Measurements from ENCODE around the gene AUTS2. TPM values are rescaled to one million over a fixed set of nuclear protein-coding genes. Genes with fewer than 3 reads are reported as not detected.
A peak's percentile ranks its signal among the peaks of the same experiment; 100 is the strongest.

Gene AUTS2
- total and polyA plus RNA-seq, 2 of the 8 experiments (the other 6 are each of a cell fraction or from before 2014, with no cell fraction given), result 25.9 to 101 TPM

- peak overlapping the region; percentile 11; the same call in 1 of the 2 replicates for H3K18ac ChIP-seq (ENCODE audit: extremely low read depth, low read length)
- H2BK15ac ChIP-seq (ENCODE audit: low read length), result no peak overlapping the region
- CTCF ChIA-PET (ENCODE audit: partially characterized antibody), result no interaction called here
- H2AK5ac ChIP-seq (ENCODE audit: low read depth, low read length), result no peak overlapping the region
- no peaks in the 10 kb centered on the region for H4K20me1 ChIP-seq (replicated peaks in 1 of 2; ENCODE audit: control insufficient read depth in 1 of 2, insufficient read depth in 2 of 2, low read length in 2 of 2)
- no peak overlapping the region for H3K9ac ChIP-seq (replicated peaks in 1 of 4; ENCODE audit: extremely low read depth in 1 of 4, low read depth in 3 of 4, low read length in 3 of 4)
- no peak overlapping the region for H4K5ac ChIP-seq (ENCODE audit: insufficient read length, low read depth, low read length)
- DNase-seq (ENCODE audit: low read depth in 1 of 2, low spot score in 2 of 2), result no peak
- no peak overlapping the region for H2AFZ ChIP-seq (ENCODE audit: low read length)
- no peak overlapping the region for H3K4me3 ChIP-seq (ENCODE audit: extremely low read depth in 1 of 4, insufficient read depth in 2 of 4, low read depth in 3 of 4, low read length in 4 of 4)
- H2BK120ac ChIP-seq (replicated peaks; ENCODE audit: low read depth, low read length), result no peak overlapping the region
- POLR2A ChIA-PET (ENCODE audit: partially characterized antibody), result no interaction called here
- H3K56ac ChIP-seq (replicated peaks; ENCODE audit: insufficient read length, low read depth, low read length), result no peak overlapping the region
- no peak overlapping the region for H3K4ac ChIP-seq (replicated peaks; ENCODE audit: insufficient read length, low read depth, low read length)
- H3K23me2 ChIP-seq (ENCODE audit: low read depth, low read length), result no peaks in the 10 kb centered on the region
- no peak overlapping the region for H4K91ac ChIP-seq (replicated peaks; ENCODE audit: insufficient read length, low read length)
- no peak overlapping the region for H3K4me2 ChIP-seq (ENCODE audit: insufficient read depth in 1 of 2, low read depth in 2 of 2, low read length in 2 of 2)
- no peaks in the 10 kb centered on the region for H3K79me2 ChIP-seq (ENCODE audit: control insufficient read depth in 1 of 2, insufficient read depth in 2 of 2, low read length in 2 of 2)
- FAIRE-seq, result no peak
- no peak overlapping the region for H4K8ac ChIP-seq (ENCODE audit: extremely low read depth, insufficient read depth, low read length)
- no peak for TF ChIP-seq KDM1A (IDR thresholded peaks at IDR 0.05; ENCODE audit: borderline replicate concordance, low read length)
- TF ChIP-seq PHF8 (conservative IDR thresholded peaks at IDR 0.05; ENCODE audit: low read depth, low read length), result no peak
- TF ChIP-seq SUZ12 (IDR thresholded peaks at IDR 0.05; ENCODE audit: low read length), result no peak
- H3K27ac ChIP-seq (ENCODE audit: low read depth, low read length), result no peak overlapping the region
- WGBS, 2 experiments (ENCODE audit: extremely low coverage in 1 of 2, insufficient coverage in 1 of 2, insufficient read length in 1 of 2, insufficient replicate concordance in 2 of 2, low coverage in 1 of 2, low lambda C conversion rate in 2 of 2, missing lambda C conversion rate in 1 of 2), result 62% methylated on average over 8 of the region's 8 CpGs; no CpG with 5 or more reads in 1 of the 2 experiments
- H2BK20ac ChIP-seq (ENCODE audit: low read length), result no peak overlapping the region
- H3K23ac ChIP-seq (ENCODE audit: insufficient read length), result no peak overlapping the region
- H3K36me3 ChIP-seq (ENCODE audit: control insufficient read depth in 2 of 4, insufficient read depth in 4 of 4, low read length in 3 of 4), result no peaks in the 10 kb centered on the region
- H3K27me3 ChIP-seq (replicated peaks in 1 of 4; ENCODE audit: control insufficient read depth in 3 of 4, extremely low read depth in 1 of 4, insufficient read depth in 3 of 4, low read length in 3 of 4), result no peaks in the 10 kb centered on the region
- H3K79me1 ChIP-seq (ENCODE audit: low read depth, low read length), result no peaks in the 10 kb centered on the region
- no peak overlapping the region for H3K14ac ChIP-seq (ENCODE audit: insufficient read length)
- H3K4me1 ChIP-seq (replicated peaks in 1 of 4; ENCODE audit: control insufficient read depth in 3 of 4, insufficient read depth in 4 of 4, low read length in 3 of 4), result no peaks in the 10 kb centered on the region
- H2BK12ac ChIP-seq (ENCODE audit: low read depth, low read length), result no peak overlapping the region
- H3K9me3 ChIP-seq (ENCODE audit: insufficient read depth in 2 of 2, low read depth in 1 of 2, low read length in 1 of 2), result no peaks in the 10 kb centered on the region
- no peak overlapping the region for H2BK5ac ChIP-seq (ENCODE audit: low read depth, low read length)
These were observed 882.8 kb downstream of the AUTS2 start for GRCh38 chr7:70480927-70481569.
